Liver (tissue), 3 donors: ENCODE results near the gene USP48.

ENCODE experiments used
- CTCF ChIP-seq: fragments of 150-350 bp; IDR thresholded peaks from 2 replicates; pipeline ENCODE4 v1.5.1; 2017; ENCODE audit warnings: improper control_type of control experiment, low read depth, low read length; ENCODE audit not compliant: missing input control
- EGR1 ChIP-seq, 2 donors: IDR thresholded peaks; 2 replicates each; pipeline ENCODE4 v1.6.1; 2016 to 2018; ENCODE audit warnings: antibody characterized with exemption in 2 of 2, low read depth in 2 of 2
- GABPA ChIP-seq, 2 donors: IDR thresholded peaks in 1 of 2; conservative IDR thresholded peaks in 1 of 2; 2 replicates each; pipeline ENCODE4 v1.6.1; 2016; ENCODE audit warnings: antibody characterized with exemption in 2 of 2, mild to moderate bottlenecking in 1 of 2, moderate library complexity in 1 of 2
- MAX ChIP-seq: IDR thresholded peaks from 2 replicates; pipeline ENCODE4 v1.6.1; 2016; ENCODE audit warnings: antibody characterized with exemption
- ZBTB33 ChIP-seq: IDR thresholded peaks from 2 replicates; pipeline ENCODE4 v1.6.1; 2016; ENCODE audit warnings: antibody characterized with exemption
- donor health status: healthy.
- donor health status: healthy.

GRCh38 chr1:21661886-21662285 lies 121.1 kb downstream of the USP48 start:
- no peak for TF ChIP-seq CTCF
- TF ChIP-seq MAX, result no peak
- no peak for TF ChIP-seq GABPA (IDR thresholded peaks at IDR 0.05 in 1 of 2, conservative IDR thresholded peaks at IDR 0.05 in 1 of 2)
- no peak for TF ChIP-seq EGR1 (IDR thresholded peaks at IDR 0.05; ENCODE audit: low read depth in 2 of 2)
- TF ChIP-seq ZBTB33, result no peak
